ENCODE measurements around the gene DIDO1. TPM values are rescaled to one million over a fixed set of nuclear protein-coding genes. Genes with fewer than 3 reads are reported as not detected.

Gene DIDO1
- total RNA-seq, 1 experiment from 2014 or later: 85.9 TPM

- Histone ChIP-seq H3K27me3 (ENCODE audit: insufficient read depth, low read length) (no peaks in the 10 kb centered on the region), H4K20me1 (ENCODE audit: control insufficient read depth, insufficient read depth, insufficient read length) (peaks cover 7% of the 10 kb centered on the region), H3T11ph (ENCODE audit: low read length) (no peak overlapping the region), H3K27ac (ENCODE audit: insufficient read length, low read depth, low read length) (no peak overlapping the region), H3K9me3 (ENCODE audit: control insufficient read depth, low read depth, low read length) (no peaks in the 10 kb centered on the region), H2AFZ (ENCODE audit: low read length) (no peak overlapping the region), H2BK15ac (ENCODE audit: low read depth, low read length) (no peak overlapping the region), H4K5ac (ENCODE audit: insufficient read length, low read depth, low read length) (no peak overlapping the region), H2BK12ac (ENCODE audit: insufficient read length, low read depth, low read length) (no peak overlapping the region), H3K56ac (ENCODE audit: insufficient read length, low read depth, low read length) (no peak overlapping the region), H3K4ac (ENCODE audit: low read depth, low read length) (no peak overlapping the region), H3K79me1 (ENCODE audit: insufficient read depth, low read depth, low read length, poor library complexity, severe bottlenecking) (peaks cover 4% of the 10 kb centered on the region), H3K4me1 (ENCODE audit: insufficient read depth, low read length) (peaks cover 34% of the 10 kb centered on the region), H2BK5ac (ENCODE audit: insufficient read length, low read length) (no peak overlapping the region), H3K18ac (ENCODE audit: insufficient read length, low read depth, low read length) (no peak overlapping the region), H4K8ac (replicated peaks; ENCODE audit: insufficient read length, low read depth, low read length) (no peak overlapping the region), H2AK5ac (ENCODE audit: insufficient read length, low read length) (no peak overlapping the region), H3K23me2 (ENCODE audit: insufficient read length, low read depth, low read length, poor library complexity, severe bottlenecking) (no peaks in the 10 kb centered on the region), H3K4me2 (ENCODE audit: insufficient read depth, insufficient read length, low read length) (peak overlapping the region; percentile 29), H2BK120ac (ENCODE audit: low read depth, low read length, poor library complexity, severe bottlenecking) (no peak overlapping the region), H3K23ac (ENCODE audit: insufficient read length, low read depth, low read length) (no peak overlapping the region), H2BK20ac (ENCODE audit: low read depth, low read length, poor library complexity, severe bottlenecking) (no peak overlapping the region), H3K79me2 (ENCODE audit: insufficient read depth, low read length) (peaks cover 87% of the 10 kb centered on the region), H3K9ac (ENCODE audit: extremely low read depth, insufficient read length, low read length) (no peak overlapping the region), H3K14ac (ENCODE audit: insufficient read depth, low read length) (no peak overlapping the region), H4K91ac (ENCODE audit: insufficient read length, low read depth, low read length) (no peak overlapping the region)
- no peak for TF ChIP-seq CTCF (conservative IDR thresholded peaks at IDR 0.05)
- H3K27me3 Mint-ChIP-seq (ENCODE audit: low read depth): no peaks in the 10 kb centered on the region
- no peaks in the 10 kb centered on the region for H3K9me3 Mint-ChIP-seq
- H3K4me3 Mint-ChIP-seq: peak overlapping the region in 1 of 2 experiments; percentile 64; a peak in 2 of 5 replicates
- H3K36me3 Mint-ChIP-seq (ENCODE audit: insufficient read depth in 1 of 3, low read depth in 3 of 3): peaks cover 4 to 6% (median 5%) of the 10 kb centered on the region in 3 experiments; a peak in 5 of 7 replicates
- H3K27ac Mint-ChIP-seq: peak overlapping the region in 2 of 3 experiments; percentile 20 to 79; a peak in 4 of 7 replicates
- no peak for DNase-seq
- peaks cover 69 to 76% of the 10 kb centered on the region in 2 experiments for H3K4me1 Mint-ChIP-seq
- no CpG with 5 or more reads among the region's 3 CpGs for WGBS (ENCODE audit: extremely low coverage, insufficient read length, low lambda C conversion rate)
Observed at GRCh38 chr20:62918147-62918546, 8.2 kb downstream of the DIDO1 start.
